ENCODE measurements around the gene KCNQ1. TPM values are rescaled to one million over a fixed set of nuclear protein-coding genes. Genes with fewer than 3 reads are reported as not detected.

KCNQ1 gene
- 0.31 TPM for total RNA-seq

GRCh38 chr11:2444821-2445745 lies at the start of gene KCNQ1:
TSS of gene KCNQ1 (plus strand) at chr11:2445008. CDS start at chr11:2445099, 91 bp downstream.
- no peak for DNase-seq

GRCh38 chr11:2395211-2395730 lies 49.5 kb upstream of the KCNQ1 start:
- DNase-seq: no peak

DNA sequence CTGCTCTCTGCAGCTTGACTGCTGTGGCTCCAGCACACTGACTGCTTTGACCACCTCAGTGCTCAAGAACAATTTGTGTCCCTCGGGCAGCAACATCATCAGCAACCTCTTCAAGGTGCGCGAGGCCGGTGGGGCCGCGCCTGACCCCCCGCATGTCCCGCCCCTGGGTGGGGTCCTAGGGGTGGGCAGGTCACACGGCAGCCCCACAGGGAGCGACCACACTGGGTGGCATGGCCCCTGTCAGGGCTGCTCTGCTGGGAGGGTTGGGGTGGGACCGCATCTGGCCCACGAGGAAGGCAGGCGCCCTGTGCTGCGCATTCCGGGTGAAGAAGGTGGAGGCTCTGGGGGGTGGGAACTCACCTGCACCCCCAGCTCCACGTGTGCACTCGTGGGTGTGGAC lies 49.0 kb upstream of the KCNQ1 start:
- DNase-seq: no peak

GRCh38 chr11:2396471-2396870 lies 48.3 kb upstream of the KCNQ1 start:
- DNase-seq: no peak

GRCh38 chr11:2397005-2397404 lies 47.8 kb upstream of the KCNQ1 start:
- no peak for DNase-seq

DNA sequence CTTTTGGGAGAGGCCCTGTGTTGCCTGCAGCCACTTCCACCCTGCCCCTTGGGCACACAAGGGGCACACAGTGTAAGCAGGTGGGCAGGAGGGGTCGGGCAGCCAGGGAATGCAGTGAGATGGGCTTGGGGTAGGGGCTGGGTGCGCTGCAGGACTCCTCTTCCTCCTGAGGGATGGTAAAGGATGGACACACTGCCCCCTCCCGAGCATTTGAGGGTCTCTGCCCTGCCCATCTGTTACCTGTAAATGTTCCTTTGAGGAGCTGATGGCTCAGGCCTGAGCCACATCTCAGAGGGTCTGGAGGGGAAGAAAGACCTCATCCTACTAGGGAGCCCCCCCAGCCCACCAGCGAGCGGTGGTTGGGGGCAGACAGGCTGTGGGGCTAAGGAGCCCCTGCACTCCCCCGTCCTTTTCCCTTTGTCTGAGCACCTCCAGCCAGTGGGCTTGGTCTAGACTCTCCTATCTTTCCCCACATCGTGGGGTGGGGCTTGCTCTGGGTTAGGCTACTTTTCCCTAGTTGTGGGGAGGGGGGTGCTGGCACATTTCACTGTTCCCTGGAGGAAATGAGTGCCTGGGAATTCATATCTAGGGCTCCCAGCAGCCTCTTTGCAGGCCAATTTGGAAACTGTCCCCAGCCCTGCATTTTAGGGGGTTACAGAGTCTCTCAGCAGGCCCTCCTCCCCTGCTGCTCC lies 46.0 kb upstream of the KCNQ1 start:
- no peak for DNase-seq

DNA sequence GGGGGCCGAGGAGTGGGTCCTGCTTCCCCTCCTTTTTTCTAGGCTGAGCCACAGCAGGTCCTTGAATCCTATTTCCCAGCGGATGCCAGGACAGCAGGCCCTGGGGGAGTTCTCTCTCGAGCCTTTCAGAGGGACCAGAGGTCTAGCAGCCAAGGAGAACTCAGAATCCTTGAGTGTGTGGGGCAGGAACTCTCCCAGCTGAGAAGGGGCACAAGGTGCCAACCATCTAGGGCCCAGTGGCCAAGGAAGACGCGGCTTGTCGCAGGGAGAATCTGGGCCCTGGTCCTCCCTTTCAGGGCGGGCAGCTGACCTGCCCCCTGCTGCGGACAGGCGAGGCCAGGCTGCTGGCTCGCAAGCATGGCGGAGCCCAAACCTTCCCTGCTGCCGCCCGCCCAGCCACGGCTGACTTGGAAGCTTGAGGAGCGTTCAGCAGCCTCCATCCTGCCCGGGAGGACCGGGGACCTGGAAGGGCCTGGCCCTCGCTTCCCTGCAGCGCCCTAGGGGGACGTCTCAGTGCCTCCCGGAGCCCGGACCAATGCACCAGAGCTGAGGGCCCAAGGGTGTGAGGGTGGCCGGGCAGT lies 45.2 kb upstream of the KCNQ1 start:
- DNase-seq: no peak

GRCh38 chr11:2400069-2400761 lies 44.6 kb upstream of the KCNQ1 start, which contains the start of gene TSSC4:
TSS of gene TSSC4 (plus strand) at chr11:2400750. CDS start at chr11:2402634, 1,884 bp downstream.
- peak; percentile 99 for DNase-seq

DNA sequence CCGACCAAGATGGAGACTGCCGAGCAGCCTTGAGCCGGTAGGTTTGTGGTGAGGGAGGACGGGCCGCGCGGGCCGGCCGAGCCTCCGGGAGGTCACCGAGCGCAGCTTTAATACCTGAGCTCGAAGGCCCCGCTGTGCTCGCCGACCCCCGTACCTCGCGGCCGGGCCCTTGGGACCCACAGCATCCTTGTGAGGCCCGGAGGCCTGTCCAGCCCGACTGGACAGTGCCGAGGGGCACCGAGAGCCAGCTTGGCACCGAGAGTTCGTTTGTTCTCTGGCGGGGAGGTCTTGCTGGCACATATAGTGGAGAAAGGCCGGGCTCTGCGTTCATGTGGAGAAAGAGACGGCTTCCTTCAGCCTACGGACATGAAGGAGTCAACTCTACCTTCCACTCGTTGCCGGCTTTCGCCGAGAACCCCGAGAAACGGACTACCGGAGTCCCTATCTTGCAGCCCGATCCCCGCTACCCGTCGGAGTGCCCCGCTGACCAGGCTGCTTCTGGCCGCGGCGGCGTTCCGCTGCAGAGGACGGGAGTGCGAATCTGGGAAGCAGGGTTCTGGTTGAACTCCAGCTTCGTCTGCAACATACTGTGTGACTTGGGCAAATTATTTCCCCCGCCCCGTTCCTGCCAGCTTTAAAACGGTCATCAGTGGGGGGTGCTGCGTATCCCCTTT lies 43.9 kb upstream of the KCNQ1 start:
- DNase-seq: no peak

DNA sequence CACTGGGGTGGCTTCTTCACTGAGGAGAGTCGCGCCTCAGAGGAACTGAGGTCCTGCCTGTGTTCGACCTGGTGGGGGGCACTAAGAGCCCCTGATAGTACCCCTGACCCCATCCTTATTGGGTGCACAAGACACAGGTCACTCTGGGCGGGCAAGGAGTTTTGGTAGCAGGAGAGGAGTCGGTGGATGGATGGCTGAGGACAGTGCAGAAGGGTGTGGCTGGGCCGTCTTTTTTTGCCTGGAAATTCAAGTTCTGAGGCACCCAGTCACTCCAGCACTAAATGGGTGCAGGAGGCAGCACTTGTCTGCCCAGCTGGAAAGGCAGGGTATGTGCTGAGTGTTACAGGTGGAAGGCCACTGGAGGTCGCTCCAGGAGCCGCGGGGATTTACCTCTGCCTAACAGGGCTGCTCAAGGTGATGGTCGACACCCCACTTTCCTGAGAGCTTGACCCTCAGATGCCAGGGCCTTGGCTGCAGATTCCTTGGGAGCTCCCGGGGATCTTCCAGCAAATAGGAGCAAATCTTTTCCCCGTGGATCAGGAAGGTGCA lies 43.3 kb upstream of the KCNQ1 start:
- no peak for DNase-seq

DNA sequence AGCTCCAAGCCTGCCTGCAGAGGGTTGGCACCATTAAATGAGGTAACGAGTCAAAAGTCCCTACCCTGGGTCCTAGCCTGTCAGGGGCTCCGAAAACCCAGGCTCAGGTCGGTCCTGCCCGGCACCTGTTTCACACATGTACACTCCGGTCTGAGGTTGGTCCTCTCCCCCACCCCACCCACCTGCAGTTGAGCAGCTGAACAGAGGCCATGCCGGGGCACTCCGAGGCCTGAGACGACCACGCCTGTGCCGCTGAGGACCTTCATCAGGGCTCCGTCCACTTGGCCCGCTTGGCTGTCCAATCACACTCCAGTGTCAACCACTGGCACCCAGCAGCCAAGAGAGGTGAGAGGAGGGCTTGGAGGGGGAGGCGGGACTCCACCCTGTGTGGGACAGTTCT lies 42.7 kb upstream of the KCNQ1 start:
- DNase-seq: no peak

- DNase-seq: no peak
Observed at GRCh38 chr11:2402890-2403645, 41.7 kb upstream of the KCNQ1 start.

DNA sequence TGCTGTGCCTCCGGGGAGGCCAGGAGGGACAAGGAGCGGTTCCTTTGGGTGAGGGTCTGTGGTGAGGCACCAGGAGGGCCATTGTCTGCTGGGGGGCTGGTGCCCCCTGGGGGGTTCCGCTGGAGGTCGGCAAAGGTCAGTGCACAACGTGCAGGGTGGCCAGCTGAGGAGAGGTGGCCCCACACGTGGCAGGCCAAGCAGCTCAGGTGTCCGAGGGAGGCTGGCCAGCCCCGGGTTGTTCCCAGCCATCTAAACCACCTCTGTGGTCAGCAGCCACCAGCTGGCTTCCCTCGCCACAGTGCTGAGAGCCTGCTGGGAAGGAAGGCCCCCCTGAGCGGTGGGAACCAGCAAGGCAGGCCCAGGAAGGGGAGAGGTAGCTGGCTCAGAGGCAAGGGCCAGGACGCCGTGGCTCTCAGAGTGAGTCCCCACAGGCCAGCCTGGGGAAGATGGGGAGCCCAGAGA lies 40.0 kb upstream of the KCNQ1 start:
- DNase-seq: no peak

DNA sequence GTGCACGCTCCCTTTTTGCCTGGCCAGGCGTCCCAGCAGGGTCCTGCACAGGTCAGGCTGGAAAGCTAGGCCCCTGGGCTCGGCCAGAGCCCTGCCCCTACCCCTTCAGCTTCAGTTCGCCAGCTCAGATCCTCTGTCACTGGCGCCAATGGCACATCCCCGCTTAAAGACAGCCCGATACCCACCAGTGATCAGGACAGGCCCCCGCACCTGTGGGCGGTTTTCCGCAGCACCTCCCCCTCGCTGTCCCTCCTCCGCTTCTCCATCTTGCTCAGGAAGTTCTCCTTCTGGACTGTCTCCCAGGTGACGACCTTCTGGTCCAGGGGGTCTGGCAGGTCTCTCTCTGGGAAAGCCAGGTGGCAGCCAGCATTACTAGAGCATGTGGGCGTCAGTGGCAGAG lies 38.4 kb upstream of the KCNQ1 start:
- no peak for DNase-seq

DNA sequence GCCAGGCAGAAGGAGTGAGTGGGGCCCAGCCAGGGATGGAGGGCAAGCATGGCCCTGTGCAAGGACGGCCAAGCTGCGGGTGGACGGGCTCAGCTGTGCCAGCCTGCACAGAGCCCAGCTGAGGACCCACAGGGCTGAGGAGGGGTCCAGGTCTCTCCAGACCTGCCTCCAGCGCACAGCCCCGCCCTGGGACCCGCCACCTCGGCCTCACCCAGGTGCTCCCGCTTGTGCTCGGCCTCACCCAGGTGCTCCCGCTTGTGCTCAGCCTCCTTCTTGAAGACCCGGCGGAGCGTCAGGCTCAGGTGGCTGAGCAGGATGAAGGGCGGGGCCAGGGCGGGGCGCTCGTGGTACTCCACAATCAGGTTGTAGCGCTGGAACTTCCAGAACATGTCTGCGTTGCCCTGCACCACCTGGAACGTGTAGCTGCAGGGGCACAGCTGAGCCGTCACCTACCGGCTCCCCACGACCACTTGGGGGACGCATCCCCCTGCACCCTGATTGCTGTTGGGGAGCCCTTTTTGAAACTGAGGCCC lies 37.9 kb upstream of the KCNQ1 start:
- DNase-seq: no peak

DNA sequence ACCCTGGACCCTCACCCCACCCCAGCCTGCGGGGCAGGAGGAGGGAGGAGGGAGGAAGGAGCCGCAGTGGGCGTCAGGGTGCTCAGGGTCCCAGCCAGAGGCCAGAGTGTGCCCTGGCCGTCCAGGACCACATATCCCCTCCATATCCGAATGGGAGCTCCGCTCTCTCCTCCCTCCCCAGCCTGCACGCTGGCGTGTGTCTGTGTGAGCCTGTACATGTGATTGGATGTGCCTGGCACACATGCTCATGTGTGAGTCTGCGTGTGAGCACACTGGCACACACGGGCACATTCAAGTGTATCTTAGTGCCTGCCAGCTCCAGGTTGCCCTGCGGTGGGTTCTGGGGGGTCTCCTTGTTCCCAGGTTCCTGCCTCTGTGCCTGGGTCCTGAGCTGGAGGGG lies 36.1 kb upstream of the KCNQ1 start:
- no peak for DNase-seq

- no peak for DNase-seq
Observed at GRCh38 chr11:2409126-2409525, 35.7 kb upstream of the KCNQ1 start.

- no peak for DNase-seq
Observed at GRCh38 chr11:2409611-2410468, 35.0 kb upstream of the KCNQ1 start.

- DNase-seq: no peak
Observed at GRCh38 chr11:2410616-2411015, 34.2 kb upstream of the KCNQ1 start.
